WTC11 (cell line): Measurements from ENCODE around the gene ZMAT3. TPM values are rescaled to one million over a fixed set of nuclear protein-coding genes. Genes with fewer than 3 reads are reported as not detected.
"Not testable (repeated sequence)": the region's sequence is repeated elsewhere in the genome, so short reads cannot be mapped to it uniquely, and the experiment has no call there.

Experiments
- ATAC-seq: fragments of 200-7000 bp; cut with Tn5 transposase; 2 replicates; pipeline ENCODE4 v1.10.0; 2021; ENCODE audit warnings: mild to moderate bottlenecking, moderate library complexity
- CTCF ChIA-PET: fragments of 300-600 bp; sonication (Branson Sonifier 250); formaldehyde crosslinking; loops from one replicate; lab custom pipeline; 2021; ENCODE audit warnings: antibody characterized with exemption; lab: Charles Lee
- POLR2A ChIA-PET: fragments of 350-600 bp; sonication (Branson Sonifier 250); formaldehyde crosslinking; loops from one replicate; lab custom pipeline; 2021; ENCODE audit warnings: antibody characterized with exemption; lab: Charles Lee
- DNase-seq: peaks from one replicate; pipeline ENCODE4 v3.0.0; 2021; ENCODE audit warnings: low spot score
- H3K27ac Mint-ChIP-seq: 2 replicates; pipeline ENCODE4 v1.8.0; 2021; ENCODE audit warnings: mixed read lengths
- H3K27me3 Mint-ChIP-seq: 2 replicates; pipeline ENCODE4 v1.8.0; 2021; ENCODE audit warnings: low read depth, mild to moderate bottlenecking, moderate library complexity, mixed read lengths
- H3K36me3 Mint-ChIP-seq: 2 replicates; pipeline ENCODE4 v1.8.0; 2021; ENCODE audit warnings: mixed read lengths
- H3K4me1 Mint-ChIP-seq: 2 replicates; pipeline ENCODE4 v1.8.0; 2022; ENCODE audit warnings: mixed read lengths
- H3K4me3 Mint-ChIP-seq: 2 replicates; pipeline ENCODE4 v1.8.0; 2021; ENCODE audit warnings: mild to moderate bottlenecking, moderate library complexity, mixed read lengths
- H3K9me3 Mint-ChIP-seq: 2 replicates; pipeline ENCODE4 v1.8.0; 2021; ENCODE audit warnings: mixed read lengths
- FOXP1 ChIP-seq: sonication (generic); formaldehyde crosslinking; IDR thresholded peaks from 2 replicates; pipeline ENCODE4 v1.8.0; 2022; ENCODE audit warnings: missing genetic modification reagents, mild to moderate bottlenecking, moderate library complexity, borderline replicate concordance
- GRHL2 ChIP-seq: fragments of 250-450 bp; sonication (Bioruptor Pico); IDR thresholded peaks from 2 replicates; pipeline ENCODE4 v1.8.0; 2022; ENCODE audit warnings: mild to moderate bottlenecking, moderate library complexity; ENCODE audit not compliant: insufficient replicate concordance, severe bottlenecking
- JAZF1 ChIP-seq: fragments of 250-450 bp; sonication (Bioruptor Pico); IDR thresholded peaks from 2 replicates; pipeline ENCODE4 v1.9.0; 2021; ENCODE audit warnings: moderate library complexity, mild to moderate bottlenecking, inconsistent platforms
- KAT7 ChIP-seq: sonication (generic); formaldehyde crosslinking; IDR thresholded peaks from 2 replicates; pipeline ENCODE4 v1.8.1; 2023; ENCODE audit warnings: missing genetic modification reagents, mild to moderate bottlenecking, borderline replicate concordance
- ZNF138 ChIP-seq: sonication (generic); formaldehyde crosslinking; conservative IDR thresholded peaks from 2 replicates; pipeline ENCODE4 v1.8.1; 2022; ENCODE audit warnings: mild to moderate bottlenecking, moderate library complexity, missing genetic modification reagents
- ZNF232 ChIP-seq: sonication (generic); formaldehyde crosslinking; IDR thresholded peaks from 2 replicates; pipeline ENCODE4 v1.8.0; 2022; ENCODE audit warnings: mild to moderate bottlenecking, missing genetic modification reagents
- ZNF423 ChIP-seq: fragments of 250-450 bp; sonication (Bioruptor Pico); IDR thresholded peaks from 2 replicates; pipeline ENCODE4 v2.1.2; 2022; ENCODE audit warnings: mild to moderate bottlenecking, moderate library complexity
- ZNF671 ChIP-seq: fragments of 250-450 bp; sonication (Bioruptor Pico); IDR thresholded peaks from 2 replicates; pipeline ENCODE4 v1.8.0; 2021; ENCODE audit warnings: mild to moderate bottlenecking
- total RNA-seq: library from RNA; stranded (reverse); gene quantifications from 3 replicates; pipeline ENCODE4 v1.2.3, GENCODE V29; 2021
- TF ChIP-seq, protein P1 (sequence below): sonication (generic); formaldehyde crosslinking; IDR thresholded peaks from 2 replicates; pipeline ENCODE4 v1.8.0; 2023; ENCODE audit warnings: missing genetic modification reagents
- TF ChIP-seq, protein P2 (sequence below): sonication (generic); formaldehyde crosslinking; IDR thresholded peaks from 2 replicates; pipeline ENCODE4 v1.8.0; 2022; ENCODE audit warnings: mild to moderate bottlenecking, missing genetic modification reagents
- TF ChIP-seq, protein P3 (sequence below): sonication (generic); formaldehyde crosslinking; IDR thresholded peaks from 2 replicates; pipeline ENCODE4 v1.8.0; 2022; ENCODE audit warnings: mild to moderate bottlenecking, missing genetic modification reagents
- TF ChIP-seq, protein P4 (sequence below): sonication (generic); formaldehyde crosslinking; IDR thresholded peaks from 2 replicates; pipeline ENCODE4 v1.8.1; 2023; ENCODE audit warnings: mild to moderate bottlenecking, missing genetic modification reagents
- TF ChIP-seq, protein P5 (sequence below): sonication (generic); formaldehyde crosslinking; IDR thresholded peaks from 2 replicates; pipeline ENCODE4 v1.8.1; 2022; ENCODE audit warnings: missing genetic modification reagents, borderline replicate concordance
- TF ChIP-seq, protein P6 (sequence below): sonication (generic); formaldehyde crosslinking; conservative IDR thresholded peaks from 2 replicates; pipeline ENCODE4 v1.8.1; 2022; ENCODE audit warnings: mild to moderate bottlenecking, missing genetic modification reagents

The ZMAT3 gene
- total RNA-seq, 1 experiment from 2014 or later, result 24.1 TPM

DNA sequence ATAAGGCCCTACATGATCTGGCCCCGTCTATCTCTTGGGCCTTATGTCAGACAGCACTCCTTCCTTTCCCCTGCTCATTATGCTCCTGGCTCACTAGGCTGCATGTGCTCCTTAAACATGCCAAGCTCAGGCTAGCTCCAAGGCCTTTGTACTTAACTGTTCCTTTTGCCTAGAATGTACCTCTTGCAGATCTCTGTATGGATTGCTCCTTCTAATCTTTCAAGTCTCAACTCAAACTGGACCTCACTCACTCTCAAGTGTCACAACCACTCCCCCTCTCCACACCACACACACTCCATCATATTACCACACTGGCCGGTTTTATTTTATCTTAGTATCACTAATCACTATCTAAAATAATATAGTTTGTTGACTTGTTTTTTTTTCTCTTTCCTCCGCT, 36.4 kb downstream of the ZMAT3 start:
- CTCF ChIA-PET, result no interaction called here
- no peak for ATAC-seq

DNA sequence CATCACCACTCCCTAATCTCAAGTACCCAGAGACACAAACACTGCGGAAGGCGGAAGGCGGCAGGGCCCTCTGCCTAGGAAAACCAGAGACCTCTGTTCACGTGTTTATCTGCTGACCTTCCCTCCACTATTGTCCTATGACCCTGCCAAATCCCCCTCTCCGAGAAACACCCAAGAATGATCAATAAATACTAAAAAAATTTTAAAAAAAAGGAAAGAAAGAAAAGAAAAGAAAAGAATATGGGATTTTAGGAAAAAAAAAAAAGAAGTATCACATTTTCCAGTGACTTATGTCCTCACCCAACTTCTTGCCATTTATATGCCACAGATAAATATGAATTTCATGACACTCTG, 38.3 kb downstream of the ZMAT3 start:
- POLR2A ChIA-PET, H3K27ac Mint-ChIP-seq, H3K27me3 Mint-ChIP-seq, CTCF ChIA-PET, H3K4me3 Mint-ChIP-seq, ATAC-seq, DNase-seq: not testable (repeated sequence)
- Mint-ChIP-seq H3K9me3 (peaks cover 13% of the 10 kb centered on the region), H3K36me3 (peaks cover 32% of the 10 kb centered on the region), H3K4me1 (peaks cover 13% of the 10 kb centered on the region)

More for the DNA sequence above, 36.4 kb downstream of the ZMAT3 start:
- H3K4me3 Mint-ChIP-seq, result no peak overlapping the region
- no peak for TF ChIP-seq KAT7 (CRISPR knock-in tag)
- no peak for TF ChIP-seq ZNF423
- TF ChIP-seq, all 79 proteins: peak for 0
- Mint-ChIP-seq H3K4me1 (peaks cover 13% of the 10 kb centered on the region; the same call in 1 of the 2 replicates), H3K27me3 (no peaks in the 10 kb centered on the region; the same call in 1 of the 2 replicates), H3K9me3 (peaks cover 19% of the 10 kb centered on the region), H3K36me3 (peaks cover 37% of the 10 kb centered on the region), H3K27ac (no peak overlapping the region)
- POLR2A ChIA-PET, result no interaction called here
- DNase-seq, result no peak

DNA sequence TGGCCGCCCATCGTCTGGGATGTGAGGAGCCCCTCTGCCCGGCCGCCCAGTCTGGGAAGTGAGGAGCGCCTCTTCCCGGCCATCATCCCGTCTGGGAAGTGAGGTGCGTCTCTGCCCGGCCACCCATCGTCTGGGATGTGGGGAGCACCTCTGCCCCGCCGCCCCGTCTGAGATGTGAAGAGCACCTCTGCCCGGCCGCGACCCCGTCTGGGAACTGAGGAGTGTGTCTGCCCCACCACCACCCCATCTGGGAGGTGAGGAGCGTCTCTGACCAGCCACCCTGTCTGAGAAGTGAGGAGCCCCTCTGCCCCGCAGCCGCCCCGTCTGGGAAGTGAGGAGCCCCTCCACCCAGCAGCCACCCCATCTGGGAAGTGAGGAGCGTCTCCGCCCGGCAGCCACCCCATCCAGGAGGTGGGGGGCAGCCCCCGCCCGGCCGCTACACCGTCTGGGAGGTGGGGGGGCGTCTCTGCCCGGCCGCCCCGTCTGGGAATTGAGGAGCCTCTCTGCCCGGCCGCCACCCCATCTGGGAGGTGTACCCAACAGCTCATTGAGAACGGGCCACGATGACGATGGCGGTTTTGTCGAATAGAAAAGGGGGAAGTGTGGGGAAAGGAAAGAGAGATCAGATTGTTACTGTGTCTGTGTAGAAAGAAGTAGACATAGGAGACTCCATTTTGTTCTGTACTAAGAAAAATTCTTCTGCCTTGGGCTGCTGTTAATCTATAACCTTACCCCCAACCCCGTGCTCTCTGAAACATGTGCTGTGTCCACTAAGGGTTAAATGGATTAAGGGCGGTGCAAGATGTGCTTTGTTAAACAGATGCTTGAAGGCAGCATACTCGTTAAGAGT, 38.9 kb downstream of the ZMAT3 start:
- DNase-seq, H3K27me3 Mint-ChIP-seq, POLR2A ChIA-PET, ATAC-seq, H3K4me3 Mint-ChIP-seq, CTCF ChIA-PET, H3K27ac Mint-ChIP-seq: not testable (repeated sequence)
- Mint-ChIP-seq H3K36me3 (peaks cover 28% of the 10 kb centered on the region), H3K9me3 (peaks cover 13% of the 10 kb centered on the region), H3K4me1 (peaks cover 13% of the 10 kb centered on the region)

DNA sequence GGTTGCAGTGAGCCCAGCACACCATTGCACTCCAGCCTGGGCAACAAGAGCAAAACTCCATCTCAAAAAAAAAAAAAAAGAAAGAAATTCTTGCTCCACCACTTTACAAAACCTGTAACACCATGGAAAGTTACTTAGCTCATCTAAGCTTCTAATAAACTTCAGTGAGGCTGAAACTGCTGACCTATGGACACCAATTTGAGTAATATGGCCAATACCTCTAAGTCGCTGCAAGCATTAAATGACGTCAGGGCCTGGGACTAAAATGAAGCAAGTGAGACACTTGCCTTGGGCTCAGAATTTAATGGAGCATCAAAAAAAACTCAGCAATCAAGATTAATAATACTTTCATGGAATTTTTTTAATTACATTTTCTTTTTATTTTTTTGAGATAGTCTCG, 42.5 kb downstream of the ZMAT3 start:
- CTCF ChIA-PET, result no interaction called here
- Mint-ChIP-seq H3K4me3 (no peak overlapping the region), H3K4me1 (peaks cover 5% of the 10 kb centered on the region), H3K36me3 (peaks cover 32% of the 10 kb centered on the region), H3K9me3 (peaks cover 13% of the 10 kb centered on the region), H3K27ac (no peak overlapping the region), H3K27me3 (no peaks in the 10 kb centered on the region)
- TF ChIP-seq, protein P1, sequence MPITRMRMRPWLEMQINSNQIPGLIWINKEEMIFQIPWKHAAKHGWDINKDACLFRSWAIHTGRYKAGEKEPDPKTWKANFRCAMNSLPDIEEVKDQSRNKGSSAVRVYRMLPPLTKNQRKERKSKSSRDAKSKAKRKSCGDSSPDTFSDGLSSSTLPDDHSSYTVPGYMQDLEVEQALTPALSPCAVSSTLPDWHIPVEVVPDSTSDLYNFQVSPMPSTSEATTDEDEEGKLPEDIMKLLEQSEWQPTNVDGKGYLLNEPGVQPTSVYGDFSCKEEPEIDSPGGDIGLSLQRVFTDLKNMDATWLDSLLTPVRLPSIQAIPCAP (CRISPR knock-in tag), result no peak
- TF ChIP-seq, protein P2, sequence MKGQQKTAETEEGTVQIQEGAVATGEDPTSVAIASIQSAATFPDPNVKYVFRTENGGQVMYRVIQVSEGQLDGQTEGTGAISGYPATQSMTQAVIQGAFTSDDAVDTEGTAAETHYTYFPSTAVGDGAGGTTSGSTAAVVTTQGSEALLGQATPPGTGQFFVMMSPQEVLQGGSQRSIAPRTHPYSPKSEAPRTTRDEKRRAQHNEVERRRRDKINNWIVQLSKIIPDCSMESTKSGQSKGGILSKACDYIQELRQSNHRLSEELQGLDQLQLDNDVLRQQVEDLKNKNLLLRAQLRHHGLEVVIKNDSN (CRISPR knock-in tag), result no peak
- TF ChIP-seq ZNF232 (CRISPR knock-in tag), result no peak
- no peak for TF ChIP-seq ZNF671 (CRISPR knock-in tag)
- TF ChIP-seq, protein P3, sequence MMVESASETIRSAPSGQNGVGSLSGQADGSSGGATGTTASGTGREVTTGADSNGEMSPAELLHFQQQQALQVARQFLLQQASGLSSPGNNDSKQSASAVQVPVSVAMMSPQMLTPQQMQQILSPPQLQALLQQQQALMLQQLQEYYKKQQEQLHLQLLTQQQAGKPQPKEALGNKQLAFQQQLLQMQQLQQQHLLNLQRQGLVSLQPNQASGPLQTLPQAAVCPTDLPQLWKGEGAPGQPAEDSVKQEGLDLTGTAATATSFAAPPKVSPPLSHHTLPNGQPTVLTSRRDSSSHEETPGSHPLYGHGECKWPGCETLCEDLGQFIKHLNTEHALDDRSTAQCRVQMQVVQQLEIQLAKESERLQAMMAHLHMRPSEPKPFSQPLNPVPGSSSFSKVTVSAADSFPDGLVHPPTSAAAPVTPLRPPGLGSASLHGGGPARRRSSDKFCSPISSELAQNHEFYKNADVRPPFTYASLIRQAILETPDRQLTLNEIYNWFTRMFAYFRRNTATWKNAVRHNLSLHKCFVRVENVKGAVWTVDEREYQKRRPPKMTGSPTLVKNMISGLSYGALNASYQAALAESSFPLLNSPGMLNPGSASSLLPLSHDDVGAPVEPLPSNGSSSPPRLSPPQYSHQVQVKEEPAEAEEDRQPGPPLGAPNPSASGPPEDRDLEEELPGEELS (CRISPR knock-in tag), result no peak
- TF ChIP-seq, protein P4, sequence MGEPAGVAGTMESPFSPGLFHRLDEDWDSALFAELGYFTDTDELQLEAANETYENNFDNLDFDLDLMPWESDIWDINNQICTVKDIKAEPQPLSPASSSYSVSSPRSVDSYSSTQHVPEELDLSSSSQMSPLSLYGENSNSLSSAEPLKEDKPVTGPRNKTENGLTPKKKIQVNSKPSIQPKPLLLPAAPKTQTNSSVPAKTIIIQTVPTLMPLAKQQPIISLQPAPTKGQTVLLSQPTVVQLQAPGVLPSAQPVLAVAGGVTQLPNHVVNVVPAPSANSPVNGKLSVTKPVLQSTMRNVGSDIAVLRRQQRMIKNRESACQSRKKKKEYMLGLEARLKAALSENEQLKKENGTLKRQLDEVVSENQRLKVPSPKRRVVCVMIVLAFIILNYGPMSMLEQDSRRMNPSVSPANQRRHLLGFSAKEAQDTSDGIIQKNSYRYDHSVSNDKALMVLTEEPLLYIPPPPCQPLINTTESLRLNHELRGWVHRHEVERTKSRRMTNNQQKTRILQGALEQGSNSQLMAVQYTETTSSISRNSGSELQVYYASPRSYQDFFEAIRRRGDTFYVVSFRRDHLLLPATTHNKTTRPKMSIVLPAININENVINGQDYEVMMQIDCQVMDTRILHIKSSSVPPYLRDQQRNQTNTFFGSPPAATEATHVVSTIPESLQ, result no peak
- TF ChIP-seq FOXP1, result no peak
- TF ChIP-seq, protein P5, sequence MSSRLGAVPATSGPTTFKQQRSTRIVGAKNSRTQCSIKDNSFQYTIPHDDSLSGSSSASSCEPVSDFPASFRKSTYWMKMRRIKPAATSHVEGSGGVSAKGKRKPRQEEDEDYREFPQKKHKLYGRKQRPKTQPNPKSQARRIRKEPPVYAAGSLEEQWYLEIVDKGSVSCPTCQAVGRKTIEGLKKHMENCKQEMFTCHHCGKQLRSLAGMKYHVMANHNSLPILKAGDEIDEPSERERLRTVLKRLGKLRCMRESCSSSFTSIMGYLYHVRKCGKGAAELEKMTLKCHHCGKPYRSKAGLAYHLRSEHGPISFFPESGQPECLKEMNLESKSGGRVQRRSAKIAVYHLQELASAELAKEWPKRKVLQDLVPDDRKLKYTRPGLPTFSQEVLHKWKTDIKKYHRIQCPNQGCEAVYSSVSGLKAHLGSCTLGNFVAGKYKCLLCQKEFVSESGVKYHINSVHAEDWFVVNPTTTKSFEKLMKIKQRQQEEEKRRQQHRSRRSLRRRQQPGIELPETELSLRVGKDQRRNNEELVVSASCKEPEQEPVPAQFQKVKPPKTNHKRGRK (CRISPR knock-in tag), result no peak
- no peak for TF ChIP-seq JAZF1 (CRISPR knock-in tag)
- no peak for TF ChIP-seq GRHL2 (CRISPR knock-in tag)
- TF ChIP-seq, protein P6, sequence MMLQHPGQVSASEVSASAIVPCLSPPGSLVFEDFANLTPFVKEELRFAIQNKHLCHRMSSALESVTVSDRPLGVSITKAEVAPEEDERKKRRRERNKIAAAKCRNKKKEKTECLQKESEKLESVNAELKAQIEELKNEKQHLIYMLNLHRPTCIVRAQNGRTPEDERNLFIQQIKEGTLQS (CRISPR knock-in tag), result no peak
- TF ChIP-seq ZNF138 (CRISPR knock-in tag), result no peak
- ATAC-seq, result no peak
- no peak for DNase-seq
- POLR2A ChIA-PET, result no interaction called here
